ENCODE measurements around the gene HDAC4. TPM values are rescaled to one million over a fixed set of nuclear protein-coding genes. Genes with fewer than 3 reads are reported as not detected.

Gene HDAC4
- total and polyA plus RNA-seq, 2 donors (not counting 1 experiment from before 2014, with no cell fraction given), result 13.5 to 46.0 TPM

- no peak for ATAC-seq (ENCODE audit: low read depth)
- Histone ChIP-seq H2AFZ (ENCODE audit: insufficient read depth, low read depth, low read length, poor library complexity, severe bottlenecking) (no peak overlapping the region), H3K36me3 (replicated peaks in 1 of 2; ENCODE audit: control extremely low read depth in 1 of 2, control insufficient read depth in 1 of 2, extremely low read depth in 1 of 2, insufficient read depth in 2 of 2, low read length in 1 of 2) (peaks cover 4 to 15% of the 10 kb centered on the region in 2 experiments), H3K4me3 (ENCODE audit: control extremely low read depth in 1 of 5, extremely low read depth in 1 of 5, insufficient read depth in 1 of 5, low read depth in 2 of 5, low read length in 4 of 5) (no peak overlapping the region), H3K4me1 (ENCODE audit: control insufficient read depth in 2 of 2, insufficient read depth in 2 of 2, low read length in 2 of 2) (no peaks in the 10 kb centered on the region), H3K4me2 (replicated peaks; ENCODE audit: low read depth, low read length, poor library complexity, severe bottlenecking) (no peak overlapping the region), H4K20me1 (ENCODE audit: control insufficient read depth, insufficient read depth, low read length, poor library complexity, severe bottlenecking) (no peaks in the 10 kb centered on the region), H3K79me2 (ENCODE audit: control insufficient read depth, insufficient read depth, low read length) (no peaks in the 10 kb centered on the region), H3K27me3 (replicated peaks in 1 of 4; ENCODE audit: control extremely low read depth in 1 of 4, control insufficient read depth in 3 of 4, insufficient read depth in 4 of 4, low read length in 3 of 4) (no peaks in the 10 kb centered on the region), H3K9me3 (ENCODE audit: control extremely low read depth in 1 of 3, control insufficient read depth in 2 of 3, insufficient read depth in 1 of 3, low read length in 2 of 3) (peaks cover 0 to 3% (median 0%) of the 10 kb centered on the region in 3 donors), H3K27ac (ENCODE audit: low read length in 2 of 2) (no peak overlapping the region), H3K9ac (ENCODE audit: low read length) (no peak overlapping the region)
- intact Hi-C loops (cut with micrococcal nuclease), result no loop called here
- no peak overlapping the region for H3K4me3 Mint-ChIP-seq
- TF ChIP-seq CTCF (IDR thresholded peaks at IDR 0.05) (no peak), EZH2 (IDR thresholded peaks at IDR 0.05; ENCODE audit: borderline replicate concordance, insufficient read depth, low read depth, low read length, poor library complexity, severe bottlenecking) (no peak)
- no peaks in the 10 kb centered on the region for H3K9me3 Mint-ChIP-seq (ENCODE audit: insufficient read depth)
- WGBS (ENCODE audit: insufficient coverage), result 98% methylated on average over 21 of the region's 21 CpGs
- no peaks in the 10 kb centered on the region for H3K27me3 Mint-ChIP-seq
- H3K4me1 Mint-ChIP-seq, result no peaks in the 10 kb centered on the region
- DNase-seq, result no peak
- ChIA-PET CTCF (no interaction called here), POLR2A (no interaction called here)
- no peak overlapping the region for H3K27ac Mint-ChIP-seq
Observed at GRCh38 chr2:239068411-239068810, 332.4 kb downstream of the HDAC4 start.

- ChIA-PET CTCF (no interaction called here), POLR2A (no interaction called here)
- Histone ChIP-seq H3K27me3 (replicated peaks in 1 of 4; ENCODE audit: control extremely low read depth in 1 of 4, control insufficient read depth in 3 of 4, insufficient read depth in 4 of 4, low read length in 3 of 4) (no peaks in the 10 kb centered on the region), H3K4me2 (replicated peaks; ENCODE audit: low read depth, low read length, poor library complexity, severe bottlenecking) (no peak overlapping the region), H3K27ac (ENCODE audit: low read length in 2 of 2) (no peak overlapping the region), H3K9me3 (ENCODE audit: control extremely low read depth in 1 of 3, control insufficient read depth in 2 of 3, insufficient read depth in 1 of 3, low read length in 2 of 3) (peaks cover 0 to 3% (median 0%) of the 10 kb centered on the region in 3 donors), H3K4me1 (ENCODE audit: control insufficient read depth in 2 of 2, insufficient read depth in 2 of 2, low read length in 2 of 2) (no peaks in the 10 kb centered on the region), H4K20me1 (ENCODE audit: control insufficient read depth, insufficient read depth, low read length, poor library complexity, severe bottlenecking) (no peaks in the 10 kb centered on the region), H2AFZ (ENCODE audit: insufficient read depth, low read depth, low read length, poor library complexity, severe bottlenecking) (no peak overlapping the region), H3K79me2 (ENCODE audit: control insufficient read depth, insufficient read depth, low read length) (no peaks in the 10 kb centered on the region), H3K9ac (ENCODE audit: low read length) (no peak overlapping the region), H3K4me3 (ENCODE audit: control extremely low read depth in 1 of 5, extremely low read depth in 1 of 5, insufficient read depth in 1 of 5, low read depth in 2 of 5, low read length in 4 of 5) (no peak overlapping the region), H3K36me3 (replicated peaks in 1 of 2; ENCODE audit: control extremely low read depth in 1 of 2, control insufficient read depth in 1 of 2, extremely low read depth in 1 of 2, insufficient read depth in 2 of 2, low read length in 1 of 2) (peaks cover 4 to 10% of the 10 kb centered on the region in 2 experiments)
- 96% methylated on average over 23 of the region's 28 CpGs for WGBS (ENCODE audit: insufficient coverage)
- Mint-ChIP-seq H3K4me1 (no peaks in the 10 kb centered on the region), H3K4me3 (no peak overlapping the region), H3K27me3 (no peaks in the 10 kb centered on the region), H3K9me3 (ENCODE audit: insufficient read depth) (no peaks in the 10 kb centered on the region), H3K27ac (no peak overlapping the region)
- intact Hi-C loops (cut with micrococcal nuclease), result no loop called here
- TF ChIP-seq EZH2 (IDR thresholded peaks at IDR 0.05; ENCODE audit: borderline replicate concordance, insufficient read depth, low read depth, low read length, poor library complexity, severe bottlenecking) (no peak), CTCF (IDR thresholded peaks at IDR 0.05) (no peak)
- DNase-seq, result no peak
- ATAC-seq (ENCODE audit: low read depth), result no peak
Observed at GRCh38 chr2:239067196-239067865, 333.5 kb downstream of the HDAC4 start.
